OCI-LY3 (cell line): ENCODE measurements around the gene CARD9.

ENCODE experiments used
- EZH2phosphoT487 ChIP-seq: fragments of 200-600 bp; shearing (Covaris generic); IDR thresholded peaks from 2 replicates; pipeline ENCODE4 v1.6.1; 2018; ENCODE audit warnings: antibody characterized with exemption, mixed run types, low read depth
- TF ChIP-seq, protein P1 (sequence below): fragments of 200-600, 300-600 bp; sonication (generic); IDR thresholded peaks from 2 replicates; pipeline ENCODE4 v1.5.1; 2014; ENCODE audit warnings: antibody characterized with exemption, low read length, low read depth

DNA sequence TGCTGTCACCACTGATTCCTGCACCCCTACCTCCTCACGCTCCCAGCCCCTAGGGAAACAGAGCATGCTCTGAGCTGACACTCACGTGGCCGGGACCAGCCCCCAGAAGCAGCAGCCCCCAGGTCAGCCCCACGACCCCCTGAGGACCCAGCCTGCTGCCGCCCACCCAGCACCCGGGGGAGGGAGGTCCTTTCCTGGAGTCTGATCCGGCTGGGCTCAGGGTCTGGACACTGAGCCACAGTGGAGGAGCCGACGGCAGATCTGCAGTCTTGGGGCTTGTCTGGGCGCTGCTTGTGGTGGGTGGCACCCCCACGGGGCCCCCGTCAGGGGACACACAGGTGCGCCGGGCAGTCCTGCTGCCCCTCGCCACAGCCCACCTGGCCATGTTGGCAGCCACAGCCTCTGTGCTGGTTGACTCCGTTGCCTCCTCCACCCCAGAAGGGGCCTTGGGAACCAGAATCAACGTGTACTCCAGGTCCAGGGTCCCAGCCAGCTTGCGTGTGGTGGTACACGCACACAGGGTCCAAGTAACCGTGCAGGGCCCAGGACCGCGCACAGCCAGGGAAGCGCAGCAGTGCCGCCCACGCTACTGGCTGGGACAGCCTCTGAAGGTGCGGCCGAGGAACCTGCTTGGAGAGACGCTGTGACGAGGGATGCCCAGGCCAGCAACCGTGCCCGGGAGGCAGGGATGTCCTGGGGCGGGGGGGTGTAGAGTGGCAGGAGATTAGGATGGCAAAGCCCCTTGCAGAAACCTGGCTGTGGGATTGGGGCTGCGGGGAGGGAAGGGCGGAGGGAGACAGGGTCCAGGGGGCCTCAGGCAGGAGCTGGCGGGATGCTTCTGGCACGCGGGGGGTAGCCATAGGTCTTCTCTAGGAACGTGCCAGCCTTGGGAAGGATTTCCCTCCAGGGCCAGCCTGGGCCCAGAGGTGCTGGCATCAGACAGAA, 13.4 kb downstream of the CARD9 start:
- TF ChIP-seq, protein P1, sequence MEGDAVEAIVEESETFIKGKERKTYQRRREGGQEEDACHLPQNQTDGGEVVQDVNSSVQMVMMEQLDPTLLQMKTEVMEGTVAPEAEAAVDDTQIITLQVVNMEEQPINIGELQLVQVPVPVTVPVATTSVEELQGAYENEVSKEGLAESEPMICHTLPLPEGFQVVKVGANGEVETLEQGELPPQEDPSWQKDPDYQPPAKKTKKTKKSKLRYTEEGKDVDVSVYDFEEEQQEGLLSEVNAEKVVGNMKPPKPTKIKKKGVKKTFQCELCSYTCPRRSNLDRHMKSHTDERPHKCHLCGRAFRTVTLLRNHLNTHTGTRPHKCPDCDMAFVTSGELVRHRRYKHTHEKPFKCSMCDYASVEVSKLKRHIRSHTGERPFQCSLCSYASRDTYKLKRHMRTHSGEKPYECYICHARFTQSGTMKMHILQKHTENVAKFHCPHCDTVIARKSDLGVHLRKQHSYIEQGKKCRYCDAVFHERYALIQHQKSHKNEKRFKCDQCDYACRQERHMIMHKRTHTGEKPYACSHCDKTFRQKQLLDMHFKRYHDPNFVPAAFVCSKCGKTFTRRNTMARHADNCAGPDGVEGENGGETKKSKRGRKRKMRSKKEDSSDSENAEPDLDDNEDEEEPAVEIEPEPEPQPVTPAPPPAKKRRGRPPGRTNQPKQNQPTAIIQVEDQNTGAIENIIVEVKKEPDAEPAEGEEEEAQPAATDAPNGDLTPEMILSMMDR: no peak
- no peak for TF ChIP-seq EZH2phosphoT487
